Activated naive CD8-positive, alpha-beta T cell treated with anti-CD3 and anti-CD28 coated beads for 36 hours (primary cell): ENCODE data around the gene STK38. TPM values are rescaled to one million over a fixed set of nuclear protein-coding genes. Genes with fewer than 3 reads are reported as not detected.
A peak's percentile ranks its signal among the peaks of the same experiment; 100 is the strongest.

Source experiments
- DNase-seq: peaks from one replicate; pipeline ENCODE4 v3.0.0; 2021
- H3K27ac Mint-ChIP-seq: one replicate; pipeline ENCODE4 v1.8.0; 2022; ENCODE audit warnings: mild to moderate bottlenecking, moderate library complexity, mixed read lengths
- H3K27me3 Mint-ChIP-seq: one replicate; pipeline ENCODE4 v1.8.0; 2022; ENCODE audit warnings: mild to moderate bottlenecking, mixed read lengths
- H3K36me3 Mint-ChIP-seq: one replicate; pipeline ENCODE4 v1.8.0; 2021; ENCODE audit warnings: mild to moderate bottlenecking, mixed read lengths
- H3K4me1 Mint-ChIP-seq: one replicate; pipeline ENCODE4 v1.8.0; 2021; ENCODE audit warnings: mixed read lengths
- H3K4me3 Mint-ChIP-seq: one replicate; pipeline ENCODE4 v1.8.0; 2022; ENCODE audit warnings: mild to moderate bottlenecking, moderate library complexity, mixed read lengths
- H3K9me3 Mint-ChIP-seq: one replicate; pipeline ENCODE4 v1.8.0; 2022; ENCODE audit warnings: mixed read lengths
- total RNA-seq, 2 experiments: library from RNA; stranded (reverse); gene quantifications; one replicate each; pipeline ENCODE4 v1.2.3, GENCODE V29; 2021

Gene STK38
- total RNA-seq, 2 experiments from 2014 or later, result 21.5 to 23.1 TPM

- Mint-ChIP-seq H3K27ac (peak overlapping the region; percentile 51), H3K27me3 (no peaks in the 10 kb centered on the region), H3K9me3 (no peaks in the 10 kb centered on the region), H3K36me3 (peaks cover 31% of the 10 kb centered on the region), H3K4me1 (peaks cover 54% of the 10 kb centered on the region), H3K4me3 (no peak overlapping the region)
- no peak for DNase-seq
Measured at GRCh38 chr6:36517408-36517807, 29.9 kb downstream of the STK38 start.

DNA sequence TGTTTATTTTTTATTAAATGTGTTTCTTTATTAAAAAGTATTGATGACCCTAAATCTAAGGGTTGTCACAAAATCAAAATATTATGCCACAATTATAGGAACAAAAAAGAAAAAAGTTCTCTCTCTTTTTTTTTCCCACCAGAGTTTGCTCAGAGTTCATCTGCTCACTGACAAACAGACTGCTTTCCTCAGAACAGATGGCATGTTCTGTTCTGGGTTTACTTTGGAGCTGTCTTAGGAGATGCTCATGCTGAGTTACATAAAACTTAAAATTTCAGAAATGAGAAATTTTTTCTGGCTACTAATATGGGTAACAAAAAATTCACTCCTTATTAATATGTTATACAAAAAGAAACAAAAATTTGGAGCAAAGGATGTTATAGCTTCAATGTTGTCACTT is 30.3 kb downstream of the STK38 start:
- peaks cover 32% of the 10 kb centered on the region for H3K36me3 Mint-ChIP-seq
- no peak for DNase-seq
- no peak overlapping the region for H3K4me3 Mint-ChIP-seq
- peak overlapping the region; percentile 51 for H3K27ac Mint-ChIP-seq
- no peaks in the 10 kb centered on the region for H3K9me3 Mint-ChIP-seq
- H3K4me1 Mint-ChIP-seq, result peaks cover 51% of the 10 kb centered on the region
- no peaks in the 10 kb centered on the region for H3K27me3 Mint-ChIP-seq

DNA sequence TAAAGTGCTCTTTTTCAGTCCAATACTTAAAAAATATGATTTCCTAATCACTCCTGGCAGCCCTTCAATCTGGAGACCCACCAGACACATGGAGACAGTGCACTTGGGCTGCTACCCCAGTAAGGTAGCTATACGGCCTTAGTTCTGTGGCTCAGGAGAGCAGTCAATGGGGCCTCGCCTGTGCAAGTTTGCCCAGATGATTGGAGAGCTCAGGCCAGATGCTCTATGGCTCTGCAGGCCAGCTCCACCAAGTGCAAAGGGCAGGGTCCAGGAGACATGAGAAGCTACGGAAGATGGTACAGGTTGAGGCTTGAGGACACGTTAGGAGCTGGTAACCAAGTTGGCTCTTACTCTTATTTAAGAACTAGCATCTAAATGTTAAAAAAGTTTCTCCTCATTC is 30.7 kb downstream of the STK38 start:
- no peaks in the 10 kb centered on the region for H3K27me3 Mint-ChIP-seq
- peaks cover 51% of the 10 kb centered on the region for H3K4me1 Mint-ChIP-seq
- H3K4me3 Mint-ChIP-seq, result no peak overlapping the region
- DNase-seq, result no peak
- H3K36me3 Mint-ChIP-seq, result peaks cover 31% of the 10 kb centered on the region
- peak overlapping the region; percentile 56 for H3K27ac Mint-ChIP-seq
- no peaks in the 10 kb centered on the region for H3K9me3 Mint-ChIP-seq

GRCh38 chr6:36515844-36516243 is 31.4 kb downstream of the STK38 start:
- no peak for DNase-seq
- Mint-ChIP-seq H3K27ac (peak overlapping the region; percentile 66), H3K36me3 (peaks cover 34% of the 10 kb centered on the region), H3K4me3 (no peak overlapping the region), H3K4me1 (peaks cover 49% of the 10 kb centered on the region), H3K27me3 (no peaks in the 10 kb centered on the region), H3K9me3 (no peaks in the 10 kb centered on the region)

DNA sequence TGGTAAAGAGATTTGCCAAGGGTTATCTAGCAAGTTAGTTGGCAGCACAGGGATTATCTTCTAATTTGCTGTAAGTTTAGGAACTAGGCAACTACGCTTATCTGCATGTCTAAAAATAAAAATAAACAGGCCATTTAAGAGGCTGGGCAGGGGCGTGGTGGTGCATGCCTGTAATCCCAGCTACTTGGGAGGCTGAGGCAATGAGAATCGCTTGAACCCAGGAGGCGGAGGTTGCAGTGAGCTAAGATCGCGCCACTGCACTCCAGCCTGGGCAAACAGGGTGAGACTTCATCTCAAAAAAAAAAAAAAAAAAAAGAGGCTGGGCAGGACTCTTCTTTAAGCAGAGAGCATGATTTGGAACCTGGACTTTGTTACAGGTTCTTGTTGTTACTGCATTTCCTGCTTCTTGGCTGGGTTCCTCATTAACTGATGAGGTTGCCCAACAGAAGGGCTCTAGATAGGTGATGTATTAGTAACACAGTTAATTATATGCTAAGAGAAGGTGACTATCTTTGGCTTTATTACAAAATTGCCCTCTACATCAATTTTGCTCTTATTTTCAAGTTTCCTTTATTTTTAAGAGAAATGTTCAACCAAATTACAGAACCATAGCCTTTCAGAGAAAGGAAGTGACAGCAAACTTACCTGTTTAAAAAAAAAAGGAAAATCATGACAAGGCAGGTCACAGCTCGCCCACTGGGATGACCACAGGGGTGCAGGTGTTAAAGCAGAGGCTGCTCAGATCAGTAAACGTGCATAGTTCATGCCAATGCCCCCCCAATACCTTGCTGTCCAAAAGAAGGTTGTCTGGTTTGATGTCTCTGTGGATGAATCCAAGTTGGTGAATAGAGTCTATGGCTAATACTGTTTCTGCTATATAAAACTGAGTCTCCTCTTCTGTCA is 32.5 kb downstream of the STK38 start:
- peaks cover 43% of the 10 kb centered on the region for H3K4me1 Mint-ChIP-seq
- H3K27me3 Mint-ChIP-seq, result no peaks in the 10 kb centered on the region
- peaks cover 43% of the 10 kb centered on the region for H3K36me3 Mint-ChIP-seq
- no peak for DNase-seq
- H3K4me3 Mint-ChIP-seq, result no peak overlapping the region
- H3K9me3 Mint-ChIP-seq, result no peaks in the 10 kb centered on the region
- H3K27ac Mint-ChIP-seq, result peak overlapping the region; percentile 66

DNA sequence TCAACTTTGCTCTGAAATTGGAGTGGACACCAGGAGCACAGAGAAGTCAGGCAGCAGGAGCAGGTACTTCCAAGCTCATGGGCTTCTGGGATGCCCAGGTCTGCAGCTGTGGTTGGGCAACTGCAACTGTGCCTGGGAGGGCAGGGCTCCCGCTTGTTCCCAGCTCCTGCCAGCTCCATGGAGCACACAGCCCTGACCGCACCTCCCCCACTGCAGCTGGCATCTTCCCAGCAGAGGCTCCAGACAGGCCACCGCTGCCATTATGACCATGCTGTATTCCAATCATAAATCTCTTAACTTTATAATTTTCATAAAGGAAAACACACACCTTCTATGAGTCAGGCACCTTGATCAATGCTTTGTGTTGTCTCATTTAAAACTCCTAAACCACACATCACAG is 36.9 kb downstream of the STK38 start:
- Mint-ChIP-seq H3K27ac (no peak overlapping the region), H3K4me1 (peaks cover 24% of the 10 kb centered on the region)

DNA sequence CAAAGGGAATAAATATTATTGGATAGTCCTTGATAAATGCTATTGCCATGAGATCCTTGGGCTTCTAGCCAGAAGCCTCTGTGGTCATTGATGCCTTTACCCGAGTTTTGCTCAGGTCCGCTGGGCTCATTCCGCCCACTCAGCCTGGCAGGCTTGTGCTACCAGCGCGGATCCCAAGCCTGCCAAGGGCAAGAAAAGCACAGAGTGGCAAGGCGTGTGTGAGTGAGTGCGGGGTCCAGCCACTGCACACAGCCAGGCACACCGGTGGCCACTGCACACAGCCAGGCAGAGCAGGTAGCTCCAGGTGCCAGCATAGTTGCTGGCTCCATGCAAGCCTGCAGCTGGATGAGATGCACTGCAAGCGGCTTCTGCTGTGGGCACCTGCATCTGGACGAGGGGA is 38.7 kb downstream of the STK38 start:
- no peaks in the 10 kb centered on the region for H3K9me3 Mint-ChIP-seq
- peaks cover 47% of the 10 kb centered on the region for H3K36me3 Mint-ChIP-seq
- H3K4me3 Mint-ChIP-seq, result no peak overlapping the region
- no peak for DNase-seq
- no peaks in the 10 kb centered on the region for H3K27me3 Mint-ChIP-seq
- no peak overlapping the region for H3K27ac Mint-ChIP-seq
- H3K4me1 Mint-ChIP-seq, result peaks cover 24% of the 10 kb centered on the region

More for the DNA sequence above, 36.9 kb downstream of the STK38 start:
- H3K36me3 Mint-ChIP-seq, result peaks cover 47% of the 10 kb centered on the region
- no peak for DNase-seq
- no peak overlapping the region for H3K4me3 Mint-ChIP-seq
- no peaks in the 10 kb centered on the region for H3K9me3 Mint-ChIP-seq
- no peaks in the 10 kb centered on the region for H3K27me3 Mint-ChIP-seq

- Mint-ChIP-seq H3K4me3 (no peak overlapping the region), H3K4me1 (peaks cover 26% of the 10 kb centered on the region), H3K27me3 (no peaks in the 10 kb centered on the region), H3K27ac (peak overlapping the region; percentile 39), H3K9me3 (no peaks in the 10 kb centered on the region), H3K36me3 (peaks cover 41% of the 10 kb centered on the region)
- DNase-seq, result no peak
Measured at GRCh38 chr6:36506611-36507010, 40.7 kb downstream of the STK38 start.

- Mint-ChIP-seq H3K36me3 (peaks cover 40% of the 10 kb centered on the region), H3K4me1 (peaks cover 26% of the 10 kb centered on the region), H3K4me3 (no peak overlapping the region), H3K9me3 (no peaks in the 10 kb centered on the region), H3K27me3 (no peaks in the 10 kb centered on the region), H3K27ac (peak overlapping the region; percentile 39)
- DNase-seq, result no peak
Measured at GRCh38 chr6:36505744-36506534, 41.3 kb downstream of the STK38 start.

DNA sequence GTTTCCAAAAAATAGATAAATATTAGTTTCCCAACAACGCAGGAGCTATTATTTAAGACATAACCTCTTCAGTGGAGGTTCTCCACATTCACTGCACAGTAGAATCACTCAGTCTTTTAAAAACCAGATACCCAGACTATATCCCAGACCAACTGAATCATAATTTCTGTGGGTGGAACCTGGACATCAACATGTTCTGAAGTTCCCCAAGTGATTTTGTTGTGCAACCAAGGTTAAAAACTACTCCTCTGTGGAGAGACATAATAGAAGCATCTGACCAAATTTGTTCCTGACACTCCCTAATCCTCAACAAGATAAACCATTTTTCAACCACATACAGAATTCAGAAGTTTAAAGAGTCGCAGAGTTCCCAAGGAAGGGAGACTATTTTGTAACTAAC is 42.3 kb downstream of the STK38 start:
- Mint-ChIP-seq H3K4me3 (no peak overlapping the region), H3K36me3 (peaks cover 31% of the 10 kb centered on the region), H3K27ac (no peak overlapping the region), H3K27me3 (no peaks in the 10 kb centered on the region), H3K9me3 (no peaks in the 10 kb centered on the region), H3K4me1 (peaks cover 26% of the 10 kb centered on the region)
- DNase-seq, result no peak

GRCh38 chr6:36504181-36504580 is 43.1 kb downstream of the STK38 start:
- no peaks in the 10 kb centered on the region for H3K27me3 Mint-ChIP-seq
- DNase-seq, result no peak
- H3K4me1 Mint-ChIP-seq, result peaks cover 28% of the 10 kb centered on the region
- H3K4me3 Mint-ChIP-seq, result no peak overlapping the region
- H3K9me3 Mint-ChIP-seq, result no peaks in the 10 kb centered on the region
- no peak overlapping the region for H3K27ac Mint-ChIP-seq
- H3K36me3 Mint-ChIP-seq, result peaks cover 24% of the 10 kb centered on the region

- Mint-ChIP-seq H3K27ac (no peak overlapping the region), H3K4me1 (peaks cover 22% of the 10 kb centered on the region), H3K27me3 (no peaks in the 10 kb centered on the region), H3K9me3 (no peaks in the 10 kb centered on the region), H3K36me3 (peaks cover 31% of the 10 kb centered on the region), H3K4me3 (no peak overlapping the region)
- no peak for DNase-seq
Measured at GRCh38 chr6:36501686-36502085, 45.6 kb downstream of the STK38 start.

GRCh38 chr6:36499918-36500317 is 47.4 kb downstream of the STK38 start:
- peaks cover 8% of the 10 kb centered on the region for H3K4me1 Mint-ChIP-seq
- H3K9me3 Mint-ChIP-seq, result no peaks in the 10 kb centered on the region
- H3K36me3 Mint-ChIP-seq, result peaks cover 33% of the 10 kb centered on the region
- H3K4me3 Mint-ChIP-seq, result no peak overlapping the region
- DNase-seq, result no peak
- H3K27me3 Mint-ChIP-seq, result no peaks in the 10 kb centered on the region
- H3K27ac Mint-ChIP-seq, result no peak overlapping the region

DNA sequence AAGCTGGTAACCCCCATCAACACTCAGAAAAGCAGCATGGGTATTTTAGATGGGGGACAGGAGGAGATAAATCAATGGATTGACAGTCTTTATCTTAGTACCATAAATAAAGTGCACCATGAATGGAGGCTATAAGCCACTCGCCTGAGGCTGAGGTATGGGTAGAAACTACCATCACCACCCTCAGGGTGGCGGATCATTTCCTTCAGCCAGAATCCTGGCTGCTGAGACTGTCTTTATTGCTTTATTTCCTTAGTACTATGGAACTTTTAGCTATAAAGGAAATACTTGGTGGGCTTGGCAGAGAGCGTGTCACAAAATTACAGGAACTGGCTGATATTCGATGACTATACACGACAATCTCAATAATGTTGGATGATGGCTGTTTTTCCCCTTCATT is 52.2 kb downstream of the STK38 start:
- DNase-seq, result no peak
- Mint-ChIP-seq H3K36me3 (peaks cover 48% of the 10 kb centered on the region), H3K9me3 (no peaks in the 10 kb centered on the region), H3K27ac (no peak overlapping the region), H3K27me3 (no peaks in the 10 kb centered on the region), H3K4me1 (peaks cover 23% of the 10 kb centered on the region), H3K4me3 (no peak overlapping the region)

GRCh38 chr6:36493859-36494258 is 53.4 kb downstream of the STK38 start:
- Mint-ChIP-seq H3K27ac (peak overlapping the region; percentile 14), H3K4me1 (peaks cover 23% of the 10 kb centered on the region), H3K27me3 (no peaks in the 10 kb centered on the region), H3K9me3 (no peaks in the 10 kb centered on the region), H3K4me3 (no peak overlapping the region), H3K36me3 (peaks cover 54% of the 10 kb centered on the region)
- DNase-seq, result no peak
